Psoas muscle (tissue), 8 donors: ENCODE data around the gene MYMX. TPM values are rescaled to one million over a fixed set of nuclear protein-coding genes. Genes with fewer than 3 reads are reported as not detected.

Experiments
- ATAC-seq, 4 donors: fragments of 200-7000 bp; cut with Tn5 transposase; one replicate each; pipeline ENCODE4 v1.9.1; 2020; ENCODE audit warnings: moderate library complexity in 3 of 4, mild to moderate bottlenecking in 2 of 4
- DNase-seq, 2 donors: peaks; one replicate each; pipeline ENCODE4 v3.0.0-alpha.2; 2020
- H3K27ac ChIP-seq: fragments of 200-600 bp; one replicate; pipeline ENCODE4 v1.8.0; 2022
- H3K27me3 ChIP-seq, 3 donors: fragments of 200-600 bp in 1 of 3; one replicate each; pipeline versions ENCODE4 v1.6.1 to v1.8.0; 2013 to 2022; ENCODE audit warnings: low read length in 2 of 3, mild to moderate bottlenecking in 2 of 3, moderate library complexity in 1 of 3; ENCODE audit not compliant: insufficient read depth in 3 of 3
- H3K36me3 ChIP-seq, 2 donors: fragments of 200-600 bp in 1 of 2; one replicate each; pipeline versions ENCODE4 v1.6.1 to v1.8.0; 2013 to 2022; ENCODE audit warnings: low read depth in 1 of 2, mild to moderate bottlenecking in 1 of 2, moderate library complexity in 1 of 2; ENCODE audit not compliant: insufficient read depth in 1 of 2
- H3K4me1 ChIP-seq: fragments of 200-600 bp; one replicate; pipeline ENCODE4 v1.8.0; 2022
- H3K4me3 ChIP-seq: fragments of 200-600 bp; one replicate; pipeline ENCODE4 v1.8.0; 2022; ENCODE audit warnings: mild to moderate bottlenecking
- H3K9me3 ChIP-seq: fragments of 200-600 bp; one replicate; pipeline ENCODE4 v1.8.0; 2022
- CTCF ChIP-seq: fragments of 200-600 bp; IDR thresholded peaks from one replicate; pipeline ENCODE4 v1.8.0; 2022; ENCODE audit warnings: antibody characterized with exemption
- WGBS, 3 donors: extraction: QIAGEN DNeasy Blood & Tissue Kit; methylation state at CpG; one replicate each; pipeline versions ENCODE4 v1.1.6 to v1.1.7; 2013; 5-methylcytosine and 5-hydroxymethylcytosine counted together
- intact Hi-C, 2 donors: fragments of 100-400 bp; cut with DNase I; formaldehyde crosslinking; loops; one replicate each; pipeline versions ENCODE4 v1.11.0 to v1.14.2; 2022
- polyA plus RNA-seq, 3 donors: library from polyadenylated mRNA; stranded (reverse); fragments of 200-250 nt; gene quantifications; one replicate each; pipeline ENCODE4 v1.2.3, GENCODE V29; 2013
- total RNA-seq, 4 donors: library from RNA; stranded (reverse); fragmentation: NEBNext Ultra II Directional in 2 of 4; extraction: Animal tissue kit (Norgen Biotek cat#: 25700) in 2 of 4; gene quantifications; one replicate each; pipeline versions ENCODE4 v1.2.1 to v1.2.4, GENCODE V29; 2021 to 2023
- donor health status: healthy with polysubstance abuse.
- donor health status: DM: no; HTN: no; CAD: no; lungs with moderate emphysema.
- donor health status: Bipolar disorder and iron deficiency.
- donor health status: healthy.
- donor health status: DM: yes; HTN: yes; CAD: no.
- donor health status: DM: no; HTN: no; CAD: no.
- donor health status: DM: no; HTN: no; CAD: no.
- donor health status: DM: yes; HTN: yes; CAD: no.

Gene MYMX
- total and polyA plus RNA-seq, 7 donors, result 0.09 to 0.61 (median 0.36) TPM; not detected in 2

GRCh38 chr6:44177691-44178423 is 38.9 kb upstream of the MYMX start:
- Histone ChIP-seq H3K4me1 (peaks cover 7% of the 10 kb centered on the region), H3K4me3 (no peak overlapping the region), H3K36me3 (no peaks in the 10 kb centered on the region), H3K9me3 (no peaks in the 10 kb centered on the region), H3K27me3 (no peaks in the 10 kb centered on the region), H3K27ac (peak overlapping the region; percentile 16)
- ATAC-seq (peak in 2 of 4 donors; percentile 37 to 57), DNase-seq (peak; percentile 68 to 70)
- intact Hi-C loops, result no loop called here
- WGBS, 3 donors, result 72 to 77% (median 73%) methylated on average over 13 of the region's 13 CpGs
- TF ChIP-seq CTCF, result no peak

GRCh38 chr6:44178424-44179071 is 38.2 kb upstream of the MYMX start:
- Histone ChIP-seq H3K4me3 (no peak overlapping the region), H3K36me3 (no peaks in the 10 kb centered on the region), H3K27ac (no peak overlapping the region), H3K27me3 (no peaks in the 10 kb centered on the region), H3K4me1 (peaks cover 4% of the 10 kb centered on the region), H3K9me3 (no peaks in the 10 kb centered on the region)
- intact Hi-C loops, result no loop called here
- DNase-seq (no peak), ATAC-seq (peak in 1 of 4 donors; percentile 4)
- WGBS, 3 donors, result 81 to 84% (median 84%) methylated on average over 8 to 9 of the region's 9 CpGs
- TF ChIP-seq CTCF, result no peak

- Histone ChIP-seq H3K36me3 (no peaks in the 10 kb centered on the region), H3K4me1 (peaks cover 4% of the 10 kb centered on the region), H3K4me3 (no peak overlapping the region), H3K27me3 (no peaks in the 10 kb centered on the region), H3K9me3 (no peaks in the 10 kb centered on the region), H3K27ac (no peak overlapping the region)
- intact Hi-C loops, result no loop called here
- DNase-seq, result no peak
- 60 to 65% (median 63%) methylated on average over 4 of the region's 4 CpGs for WGBS, 3 donors
- TF ChIP-seq CTCF, result no peak
- no peak for ATAC-seq
These were observed 37.6 kb upstream of the MYMX start for GRCh38 chr6:44179072-44179536.

DNA sequence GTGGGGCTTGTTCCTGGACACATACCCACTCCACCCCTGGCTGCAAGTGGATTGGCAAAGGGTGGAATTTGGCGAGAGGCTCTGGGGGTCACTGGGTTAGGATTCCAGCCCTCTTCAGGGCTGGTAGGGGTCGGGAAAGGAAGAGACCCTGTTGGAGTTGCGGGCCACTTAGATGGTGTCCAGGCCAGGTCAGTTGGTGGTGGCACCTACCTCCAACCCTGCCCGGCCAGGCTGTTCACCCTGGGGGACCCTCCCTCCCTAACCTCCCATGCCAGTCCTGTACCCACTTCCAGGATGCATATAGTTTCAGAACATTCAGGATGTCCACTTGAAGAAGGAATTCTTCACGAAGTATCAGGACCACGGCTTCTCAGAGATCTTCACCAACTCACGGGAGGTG is 37.1 kb upstream of the MYMX start:
- Histone ChIP-seq H3K27me3 (no peaks in the 10 kb centered on the region), H3K4me1 (peaks cover 4% of the 10 kb centered on the region), H3K4me3 (no peak overlapping the region), H3K27ac (no peak overlapping the region), H3K9me3 (no peaks in the 10 kb centered on the region), H3K36me3 (no peaks in the 10 kb centered on the region)
- WGBS, 3 donors, result 91 to 96% (median 95%) methylated on average over 7 of the region's 7 CpGs
- DNase-seq, result no peak
- no peak for ATAC-seq
- intact Hi-C loops, result loop anchor here in 1 of 2 donors (5.0 kb wide), 1 partner anchor 38 kb away; the partner anchor contains the start of gene MYMX
- no peak for TF ChIP-seq CTCF
